OCI-M1 (cell line): ENCODE measurements around the gene ATXN10.
A peak's percentile ranks its signal among the peaks of the same experiment; 100 is the strongest.
"Not testable (repeated sequence)": the region's sequence is repeated elsewhere in the genome, so short reads cannot be mapped to it uniquely, and the experiment has no call there.

ENCODE experiments used
- DNase-seq: peaks from one replicate; lab custom pipeline; 2025; lab: John Stamatoyannopoulos, UW

The ATXN10 gene

DNA sequence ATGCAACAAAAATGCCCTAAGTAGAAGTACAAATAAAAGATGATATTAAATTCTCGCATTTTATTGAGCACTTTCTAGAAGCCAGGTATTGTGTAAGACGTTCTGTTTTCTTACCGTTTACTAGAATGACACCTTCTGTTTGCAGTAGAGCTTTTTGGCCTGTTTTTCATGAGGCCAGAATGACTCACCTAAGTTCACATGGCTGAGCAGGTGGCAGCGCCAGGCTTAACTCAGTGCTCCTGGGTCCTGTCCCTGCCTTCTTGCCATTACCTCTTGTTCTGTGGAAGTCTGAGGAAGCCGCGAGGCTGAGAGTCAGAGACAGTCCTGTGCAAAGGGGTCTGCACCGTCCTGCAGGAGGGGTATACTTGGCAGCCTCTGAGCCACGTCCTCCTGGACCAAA is 113.8 kb downstream of the ATXN10 start:
- no peak for DNase-seq

DNA sequence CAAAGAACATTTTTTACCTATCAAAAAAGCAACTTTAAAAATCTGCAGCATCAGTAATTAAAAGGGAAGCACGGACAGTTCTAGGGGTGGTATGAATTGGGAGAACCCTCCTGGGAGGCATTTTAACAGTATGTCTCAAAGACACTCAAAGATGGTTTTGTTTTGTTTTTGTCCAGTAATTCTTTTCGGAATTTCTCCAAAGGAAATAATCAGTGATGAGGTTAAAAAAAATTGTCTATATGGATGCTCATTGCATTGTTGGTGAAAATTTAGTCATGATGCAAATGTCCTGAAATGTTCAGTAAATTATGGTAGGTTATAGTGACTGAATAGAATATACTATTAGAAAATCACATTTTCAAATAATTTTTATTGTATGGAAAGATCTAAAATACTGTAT is 115.1 kb downstream of the ATXN10 start:
- DNase-seq = no peak

DNA sequence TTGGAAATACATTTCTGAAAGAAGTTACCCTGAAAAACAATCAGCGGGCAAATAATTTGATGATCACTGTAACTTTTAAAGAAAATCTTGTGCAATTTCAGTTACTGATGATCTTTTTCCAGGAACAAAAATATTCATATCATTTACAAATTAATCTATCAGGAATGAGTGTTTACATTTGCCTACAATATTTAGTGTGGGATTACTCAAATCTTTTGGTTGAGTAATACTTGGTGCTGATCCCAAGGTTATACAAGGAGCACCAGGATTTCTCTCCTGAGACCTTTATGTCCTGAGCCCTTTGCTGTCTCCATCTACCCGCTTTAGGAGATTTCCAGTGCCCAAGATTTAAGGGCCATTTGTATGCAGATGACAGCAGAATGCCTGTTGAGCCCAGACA is 116.1 kb downstream of the ATXN10 start:
- DNase-seq = no peak

DNA sequence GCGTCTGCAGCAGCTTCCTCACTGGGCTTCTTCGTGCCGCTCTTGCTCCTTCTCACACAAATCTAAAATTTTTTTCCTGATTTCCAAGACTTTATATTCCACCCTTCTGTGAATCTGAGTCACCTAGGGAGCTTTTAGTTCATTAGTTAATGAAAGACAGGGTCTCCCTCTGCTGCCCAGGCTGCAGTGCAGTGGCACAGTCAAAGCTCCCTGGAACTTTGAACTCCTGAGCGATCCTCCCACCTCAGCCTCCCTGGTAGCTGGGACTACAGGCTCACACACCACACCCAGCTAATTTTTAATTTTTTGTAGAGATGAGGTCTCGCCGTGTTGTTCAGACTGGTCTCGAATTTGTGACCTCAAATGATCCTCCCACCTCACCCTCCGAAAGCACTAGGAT is 116.9 kb downstream of the ATXN10 start:
- DNase-seq = no peak

DNA sequence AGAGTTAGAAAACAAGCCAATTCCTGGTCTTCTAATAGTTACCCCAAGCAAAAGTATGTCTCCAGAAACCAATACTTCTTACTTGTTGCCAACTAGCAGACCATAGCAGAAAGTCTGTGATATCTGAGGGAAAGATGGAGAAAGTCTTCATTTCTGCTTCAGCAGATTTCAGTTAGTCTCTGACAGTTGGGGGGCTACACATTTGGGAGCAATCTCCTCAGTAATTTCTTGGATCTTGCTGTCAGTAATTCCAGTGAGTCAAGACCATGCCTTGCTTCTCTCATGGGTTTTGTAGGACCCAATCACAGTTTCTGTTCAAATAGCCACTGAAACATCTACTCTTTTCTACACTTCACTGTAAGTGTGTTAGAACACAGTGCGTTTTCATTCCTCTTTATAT is 118.8 kb downstream of the ATXN10 start:
- DNase-seq = no peak

DNA sequence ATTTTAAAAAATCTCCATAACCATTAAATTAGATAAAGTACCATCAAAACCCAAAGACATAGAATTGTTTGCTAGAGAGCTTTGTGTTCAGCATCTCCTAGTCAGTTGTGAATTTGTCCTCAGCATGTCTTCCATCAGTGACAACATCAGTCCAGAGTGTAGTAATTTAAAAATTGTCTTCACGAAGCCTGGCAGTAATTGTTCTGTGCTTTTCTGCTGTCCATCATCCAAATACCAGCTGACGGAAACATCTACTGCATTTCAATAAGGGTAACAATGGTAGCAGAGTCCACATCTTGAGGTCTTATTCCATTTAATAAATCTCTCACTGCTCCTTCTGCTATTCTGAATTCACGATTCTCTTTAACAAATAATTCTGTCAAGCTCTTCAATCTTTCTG is 121.5 kb downstream of the ATXN10 start:
- no peak for DNase-seq

DNA sequence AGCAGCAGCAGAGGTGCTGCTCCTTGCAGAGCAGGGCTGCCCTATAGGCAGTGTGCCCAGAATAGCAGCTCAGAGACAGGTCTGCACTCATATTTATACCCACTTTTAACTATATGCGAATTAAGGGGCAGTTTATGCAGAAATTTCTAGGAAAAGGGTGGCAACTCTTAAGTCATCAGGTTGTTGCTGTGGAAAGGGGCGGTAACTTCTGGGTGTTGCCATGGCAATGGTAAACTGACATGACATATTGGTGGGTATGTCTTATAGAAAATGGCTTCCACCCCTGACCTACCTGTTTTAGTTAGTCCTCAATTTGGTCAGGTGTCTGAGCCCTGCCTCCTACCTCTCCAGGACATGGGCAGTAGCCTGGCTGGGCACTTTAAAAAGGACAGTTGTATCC is 122.3 kb downstream of the ATXN10 start:
- no peak for DNase-seq

DNA sequence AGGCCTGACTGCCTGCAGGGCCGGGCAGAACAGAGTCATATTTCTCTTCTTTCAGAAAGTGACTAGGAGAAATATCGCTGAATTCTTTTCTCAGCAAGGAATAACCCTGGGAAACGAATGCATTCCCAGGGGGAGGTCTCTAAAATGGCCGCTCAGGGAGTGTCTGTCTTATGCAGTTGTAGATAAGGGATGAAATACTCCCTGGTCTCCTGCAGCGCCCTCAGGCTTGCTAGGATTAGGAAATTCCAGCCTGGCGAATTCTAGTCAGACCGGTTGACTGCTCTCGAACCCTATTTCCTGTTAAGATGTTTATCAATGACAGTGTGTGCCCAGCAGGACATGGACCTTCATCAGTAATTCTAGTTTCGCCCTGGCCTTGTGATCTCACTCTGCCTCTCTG is 124.4 kb downstream of the ATXN10 start:
- DNase-seq = not testable (repeated sequence)

DNA sequence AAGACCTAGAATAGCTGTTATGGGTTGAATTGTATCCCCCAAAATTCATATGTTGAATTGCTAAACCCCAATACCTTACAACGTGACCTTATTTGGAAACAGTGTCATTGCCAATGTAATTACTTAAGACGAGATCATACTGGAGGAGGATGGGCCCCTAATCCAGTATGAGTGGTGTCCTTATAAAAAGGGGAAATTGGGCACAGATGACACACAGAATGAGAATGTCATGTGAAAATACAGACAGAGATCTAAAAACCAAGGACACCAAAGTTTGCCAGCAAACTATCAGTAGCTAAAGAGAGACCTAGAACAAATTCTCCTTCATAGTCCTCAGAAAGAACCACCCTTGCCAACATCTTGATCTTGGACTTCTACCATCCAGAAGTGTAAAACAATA is 127.7 kb downstream of the ATXN10 start:
- no peak for DNase-seq

DNA sequence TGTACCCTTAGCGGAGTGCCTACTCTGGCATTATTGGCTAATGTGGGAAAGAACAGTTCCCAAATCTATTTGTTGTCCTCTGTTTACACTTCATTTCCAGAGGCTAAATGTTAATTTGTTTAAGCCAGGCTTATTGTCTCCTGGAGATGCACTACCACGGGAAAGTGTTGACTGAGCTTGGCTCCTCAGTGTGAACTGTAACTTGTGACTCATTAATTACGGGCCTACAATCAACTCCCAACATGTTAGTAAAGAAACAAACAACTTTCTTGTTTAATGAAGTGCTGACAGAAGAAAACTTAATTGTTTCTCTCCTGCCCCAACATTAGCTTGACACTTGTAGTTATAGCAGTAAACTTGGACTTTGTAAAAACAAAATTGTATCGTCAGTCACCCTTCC is 130.4 kb downstream of the ATXN10 start:
- DNase-seq = no peak

DNA sequence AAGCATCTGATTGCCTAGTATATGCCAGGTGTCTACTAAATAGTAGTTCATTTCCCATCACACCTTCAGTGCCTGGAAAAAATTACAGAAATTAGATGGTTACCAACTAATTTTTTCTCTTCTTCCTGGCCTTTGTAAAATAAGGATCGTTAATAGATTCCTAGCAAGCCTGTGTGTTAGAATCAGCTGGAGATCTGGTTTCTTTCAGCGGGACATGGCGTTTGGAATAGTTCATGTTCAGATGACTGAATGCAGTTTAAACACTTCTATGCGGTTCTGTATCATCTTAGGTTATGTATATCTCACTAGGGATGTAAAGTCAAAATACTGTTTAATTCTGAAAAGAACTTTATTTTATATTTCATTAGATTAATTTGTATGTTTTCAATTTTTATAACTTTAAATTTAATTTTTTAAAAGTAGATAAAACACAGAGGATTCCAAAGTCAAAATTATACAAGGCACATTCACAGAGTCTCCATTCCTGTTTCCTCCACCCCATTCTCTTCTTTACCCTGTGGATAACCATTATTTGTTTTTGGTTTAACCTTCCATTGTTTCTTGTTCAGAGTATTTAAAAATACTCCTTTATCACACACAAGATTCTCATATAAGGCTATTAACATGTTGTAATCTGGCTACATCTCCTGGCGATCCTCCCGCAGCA is 132.8 kb downstream of the ATXN10 start:
- DNase-seq = no peak

DNA sequence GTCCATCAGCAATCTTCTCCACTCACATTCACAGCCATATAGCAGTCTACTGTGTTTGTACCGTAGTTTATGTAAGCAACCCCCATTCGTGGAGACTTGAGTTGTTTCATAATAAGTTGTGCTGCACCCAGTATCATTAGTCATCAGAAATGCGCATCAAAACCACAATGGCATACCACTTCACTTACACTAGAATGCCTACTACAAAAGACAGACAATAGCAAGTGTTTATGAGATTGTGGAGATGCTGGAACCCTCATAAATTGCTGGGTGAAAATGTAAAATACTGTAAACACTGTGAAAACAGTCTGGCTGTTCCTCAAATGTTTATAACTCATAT is 133.3 kb downstream of the ATXN10 start:
- peak; percentile 3 for DNase-seq

DNA sequence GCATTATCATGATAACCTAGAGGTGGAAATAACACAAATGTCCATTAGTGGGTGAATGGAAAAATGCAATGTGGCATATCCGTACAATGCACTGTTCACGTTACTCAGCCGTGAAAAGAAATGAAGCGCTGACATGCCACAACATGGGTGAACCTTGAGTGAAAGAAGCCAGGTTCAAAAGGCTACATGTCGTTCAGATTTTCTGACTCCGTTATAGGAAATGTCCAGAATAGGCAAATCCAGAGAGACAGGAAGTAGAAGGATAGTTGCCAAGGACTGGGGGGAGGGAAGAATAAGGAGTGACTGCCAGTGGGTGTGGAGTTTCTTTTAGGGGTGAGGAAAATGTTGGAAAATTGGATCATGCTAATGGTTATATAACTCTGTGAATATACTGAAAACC is 133.8 kb downstream of the ATXN10 start:
- DNase-seq = no peak

DNA sequence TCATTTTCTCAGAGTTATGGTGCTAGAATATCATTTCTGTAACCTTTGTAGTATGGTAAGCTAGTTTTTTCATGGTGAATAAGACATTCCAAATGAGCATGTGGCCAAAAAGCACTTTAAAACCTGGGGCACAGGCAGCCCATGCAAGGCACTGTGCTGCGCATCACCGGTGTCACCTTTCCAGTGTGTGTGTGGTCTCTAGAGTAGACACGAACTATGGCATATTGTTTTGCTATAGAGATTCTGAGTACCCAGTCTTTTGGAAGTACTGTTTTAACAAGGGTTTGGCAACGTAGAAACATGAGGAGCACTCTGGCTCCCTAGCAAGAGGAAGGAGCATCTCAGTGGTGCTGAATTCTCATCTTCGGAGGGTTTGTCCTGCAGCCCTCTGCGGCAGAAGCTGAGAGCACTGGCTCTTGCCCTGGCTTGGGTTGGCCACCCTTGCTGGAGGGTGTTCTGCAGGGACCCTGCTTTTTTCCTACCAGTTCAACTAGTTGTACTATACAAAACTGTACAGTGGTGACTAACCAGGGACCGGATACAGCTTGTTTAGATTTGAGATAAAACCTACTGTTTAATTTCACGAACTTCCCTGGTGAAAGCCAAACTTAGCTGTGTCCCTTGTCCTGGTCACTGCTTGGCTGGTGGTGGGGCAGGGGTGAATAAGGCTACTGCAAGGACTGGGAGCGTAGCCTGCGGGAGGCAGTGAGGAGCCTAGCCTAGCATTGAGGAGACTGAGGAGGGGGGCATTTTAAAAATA is 135.7 kb downstream of the ATXN10 start:
- no peak for DNase-seq

DNA sequence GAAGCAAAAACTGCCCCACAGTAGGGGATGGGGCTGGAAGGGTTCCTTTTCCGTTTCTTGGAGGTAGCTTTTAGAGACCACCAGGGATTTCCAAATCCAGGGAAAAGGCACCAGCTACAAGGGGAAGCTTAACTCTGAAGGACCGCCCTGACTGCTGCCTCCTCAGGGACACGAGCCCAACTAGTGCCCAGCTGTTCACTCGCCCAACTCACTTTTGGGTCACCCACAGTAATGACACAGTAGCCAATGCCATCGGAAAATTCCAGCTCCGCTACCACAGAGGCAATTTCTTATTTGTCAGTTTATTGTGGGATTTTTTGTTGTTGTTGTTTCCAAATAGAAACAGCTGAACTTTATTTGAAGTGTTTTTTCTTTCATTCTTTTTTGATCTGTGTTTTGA is 141.3 kb downstream of the ATXN10 start:
- DNase-seq = no peak

DNA sequence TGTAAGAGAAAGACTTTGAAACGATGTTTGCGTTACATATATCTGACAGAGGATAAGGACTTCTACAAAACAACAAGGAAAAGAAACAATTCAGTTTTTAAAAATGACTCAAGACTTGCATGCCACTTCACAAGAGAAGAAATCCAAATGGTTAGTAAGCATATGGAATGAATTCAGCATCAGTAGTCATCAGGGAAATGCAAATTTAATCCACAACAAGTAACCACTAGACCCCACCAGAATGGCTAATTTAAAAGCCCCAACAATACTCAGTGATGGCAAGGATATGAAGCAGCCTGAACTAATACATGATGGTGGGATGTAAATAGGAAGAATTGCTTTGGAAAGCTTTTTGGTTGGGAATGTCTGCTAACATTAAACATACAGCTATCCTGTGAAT is 142.6 kb downstream of the ATXN10 start:
- no peak for DNase-seq

DNA sequence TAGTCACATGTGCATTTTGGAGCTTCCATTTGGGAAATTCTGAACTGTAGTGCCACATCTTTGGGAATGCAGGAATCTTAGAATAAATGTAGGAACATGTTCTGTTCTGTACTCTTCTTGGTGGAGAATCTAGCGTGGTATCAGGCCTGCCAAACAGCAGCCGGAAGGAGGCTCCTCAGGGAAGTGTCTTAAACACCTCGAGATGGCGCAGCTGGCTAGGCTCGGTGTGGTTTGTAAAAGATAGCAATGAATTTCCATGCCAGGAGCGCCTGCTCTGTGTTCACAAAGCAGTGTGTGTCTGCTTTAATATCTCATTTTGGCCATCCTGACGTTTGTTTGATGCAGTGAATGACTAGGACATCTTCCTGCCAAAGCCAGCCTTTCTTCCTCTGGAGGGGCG is 145.1 kb downstream of the ATXN10 start:
- no peak for DNase-seq

DNA sequence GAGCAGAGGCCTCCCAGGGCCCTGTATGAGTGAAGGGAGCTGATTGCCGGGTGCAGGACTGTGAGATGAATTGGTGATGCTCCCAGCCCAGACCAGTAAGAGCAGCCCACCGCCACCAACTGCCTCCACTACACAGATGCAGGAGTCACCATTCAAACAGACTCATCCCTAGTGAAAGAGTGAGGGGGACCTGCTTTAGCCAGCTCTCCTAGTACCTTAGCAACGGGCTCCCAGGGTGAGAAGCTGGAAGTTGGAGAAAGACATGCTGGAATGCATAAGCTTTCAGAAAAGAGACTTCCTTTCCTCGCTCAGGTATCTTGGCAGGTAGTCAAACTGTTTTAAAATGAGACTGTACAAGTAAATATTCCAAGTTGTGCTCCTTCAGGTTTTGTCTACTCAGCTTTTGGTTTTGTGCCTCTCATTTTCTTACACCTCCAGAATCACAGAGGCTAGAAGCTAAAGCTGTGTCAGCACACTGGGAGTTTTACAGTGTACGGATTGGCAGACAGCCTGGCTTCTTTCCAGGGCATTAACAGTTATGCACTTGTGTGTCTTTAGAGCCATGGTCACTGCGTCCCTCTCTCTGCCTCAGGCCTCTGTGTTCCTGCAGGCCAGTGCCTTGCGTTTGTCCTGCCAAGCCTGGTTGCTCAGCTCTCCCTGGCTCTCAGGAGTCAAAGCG is 146.2 kb downstream of the ATXN10 start:
- DNase-seq = no peak

DNA sequence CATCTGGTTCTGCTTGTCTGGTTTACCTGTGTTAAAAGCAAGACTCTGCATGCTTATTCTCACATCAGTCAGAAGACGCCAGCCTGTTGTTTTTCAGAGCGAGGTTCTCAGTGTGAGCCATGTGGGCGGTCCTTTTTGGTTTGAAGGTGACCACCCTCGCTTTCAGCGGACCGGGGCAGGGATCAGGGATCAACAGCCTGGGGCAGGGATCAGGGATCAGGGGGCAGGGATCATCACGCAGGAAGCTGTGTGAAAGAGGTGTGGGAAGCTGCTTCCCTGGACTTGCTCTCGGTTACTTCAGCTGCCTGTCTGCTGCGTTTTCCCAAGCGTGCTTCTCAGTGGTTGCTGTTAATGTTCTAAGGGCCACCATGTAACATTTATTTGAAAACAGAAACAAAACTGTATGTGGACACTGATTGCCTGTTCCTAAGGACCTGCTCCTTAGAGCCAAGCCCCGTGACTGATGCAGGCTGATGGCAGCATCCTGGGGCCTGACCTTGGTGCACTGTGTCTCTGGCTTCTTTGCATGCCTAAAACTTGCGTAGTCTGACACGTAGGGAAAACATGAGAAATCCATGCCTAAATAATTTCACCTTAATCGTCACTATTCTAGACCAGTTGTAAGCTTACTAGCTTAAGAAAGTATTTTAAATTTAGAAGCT is 146.9 kb downstream of the ATXN10 start:
- DNase-seq = no peak

DNA sequence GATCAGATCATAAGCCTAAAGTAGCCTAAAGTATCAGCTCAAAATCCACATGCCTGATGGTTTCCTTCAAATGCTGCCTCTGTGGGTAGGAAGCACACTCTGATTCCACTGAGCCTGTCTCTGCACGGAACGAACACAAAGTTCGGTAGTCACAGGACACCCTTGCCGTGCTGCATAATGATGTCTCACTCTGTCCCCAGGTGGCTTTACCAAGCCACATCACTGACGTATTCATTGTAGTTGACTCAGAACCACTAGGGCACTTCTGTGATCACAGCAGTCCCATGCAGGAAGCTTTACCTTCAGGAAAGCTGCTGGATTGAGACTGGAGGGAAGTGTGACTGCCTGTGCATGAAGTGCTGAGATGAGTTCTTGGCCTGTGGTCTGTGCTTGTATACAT is 147.7 kb downstream of the ATXN10 start:
- no peak for DNase-seq

DNA sequence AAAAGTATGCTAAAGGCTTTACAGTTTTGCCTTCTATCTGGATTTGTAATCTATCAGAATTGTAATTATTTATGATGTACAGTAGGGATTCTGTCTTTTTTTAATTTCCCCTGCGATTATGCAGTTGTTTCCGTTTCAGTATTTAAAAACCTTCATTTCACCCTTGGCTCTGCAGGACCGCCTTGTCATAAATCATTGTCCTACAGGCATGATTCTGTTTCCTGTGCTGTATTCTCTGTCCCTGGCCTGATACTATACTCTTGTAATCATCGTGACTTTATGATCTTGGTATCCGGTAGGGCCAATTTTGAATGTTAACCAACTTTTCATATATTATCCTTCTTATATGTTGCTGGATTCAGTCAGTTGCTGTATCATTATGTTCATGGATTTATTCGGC is 151.7 kb downstream of the ATXN10 start:
- DNase-seq = no peak

DNA sequence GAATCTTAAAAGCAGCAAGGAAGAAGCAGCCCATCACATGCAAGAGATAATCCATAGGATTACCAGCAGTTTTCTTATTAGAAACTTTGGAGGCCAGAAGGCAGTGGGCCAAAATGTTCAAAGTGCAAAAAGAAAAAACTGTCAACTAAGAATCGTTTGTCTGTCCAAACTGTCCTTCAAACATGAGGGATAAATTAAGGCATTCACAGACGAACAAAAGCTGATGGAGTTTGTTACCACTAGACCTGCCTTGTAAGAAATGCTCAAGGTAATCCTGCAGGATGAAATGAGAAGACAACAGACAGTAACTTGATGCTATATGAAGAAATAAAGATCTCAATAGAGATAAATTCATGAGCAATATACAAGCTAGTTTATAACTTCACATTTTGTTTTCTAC is 154.9 kb downstream of the ATXN10 start:
- DNase-seq = no peak

DNA sequence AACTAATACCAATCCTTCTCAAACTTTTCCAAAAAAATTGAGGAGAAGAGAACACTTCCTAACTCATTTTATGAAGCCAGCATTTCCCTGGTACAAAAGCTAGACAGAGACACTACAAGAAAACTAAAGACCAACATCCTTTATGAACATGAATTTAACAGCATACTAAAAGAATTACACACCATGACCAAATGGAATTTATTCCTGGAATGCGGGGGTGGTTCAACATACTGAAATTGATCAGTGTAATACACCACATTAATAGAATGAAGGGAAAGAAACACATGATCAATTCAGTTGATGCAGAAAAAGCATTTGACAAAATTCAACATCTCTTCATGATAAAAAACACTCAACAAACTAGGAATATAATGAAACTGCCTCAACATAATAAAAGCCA is 157.2 kb downstream of the ATXN10 start:
- no peak for DNase-seq
